ENCODE data around the gene SMARCA4.
A peak's percentile ranks its signal among the peaks of the same experiment; 100 is the strongest.

SMARCA4 gene

DNA sequence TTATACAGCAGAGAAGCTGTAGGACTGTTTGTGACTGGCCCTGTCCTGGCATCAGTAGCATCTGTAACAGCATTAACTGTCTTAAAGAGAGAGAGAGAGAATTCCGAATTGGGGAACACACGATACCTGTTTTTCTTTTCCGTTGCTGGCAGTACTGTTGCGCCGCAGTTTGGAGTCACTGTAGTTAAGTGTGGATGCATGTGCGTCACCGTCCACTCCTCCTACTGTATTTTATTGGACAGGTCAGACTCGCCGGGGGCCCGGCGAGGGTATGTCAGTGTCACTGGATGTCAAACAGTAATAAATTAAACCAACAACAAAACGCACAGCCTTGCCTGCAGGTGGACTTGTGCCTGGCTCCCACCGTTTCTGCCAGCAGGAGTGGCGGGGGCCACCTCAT lies 101.1 kb downstream of the SMARCA4 start:
- Histone ChIP-seq H3K23ac (ENCODE audit: low read length) (no peak overlapping the region), H3K36me3 (ENCODE audit: control insufficient read depth, insufficient read depth, low read length) (peaks cover 22% of the 10 kb centered on the region), H3K79me1 (ENCODE audit: low read length) (no peaks in the 10 kb centered on the region), H3K27me3 (ENCODE audit: insufficient read depth, low read length, poor library complexity) (no peaks in the 10 kb centered on the region), H3K4ac (ENCODE audit: low read depth, low read length) (no peak overlapping the region), H2AK5ac (ENCODE audit: low read length) (no peak overlapping the region), H3K56ac (ENCODE audit: low read length) (no peak overlapping the region), H3K4me1 (ENCODE audit: control insufficient read depth, low read depth, low read length) (no peaks in the 10 kb centered on the region), H3K4me2 (ENCODE audit: low read length) (no peak overlapping the region), H4K8ac (ENCODE audit: low read depth, low read length) (no peak overlapping the region), H2BK5ac (ENCODE audit: low read length) (no peak overlapping the region), H3K79me2 (ENCODE audit: control insufficient read depth, insufficient read depth, low read length) (no peaks in the 10 kb centered on the region), H3K27ac (ENCODE audit: low read depth, low read length) (no peak overlapping the region), H4K5ac (ENCODE audit: low read length) (no peak overlapping the region), H3K18ac (ENCODE audit: low read length) (no peak overlapping the region), H3K4me3 (ENCODE audit: low read length) (no peak overlapping the region), H2BK15ac (replicated peaks; ENCODE audit: low read depth) (no peak overlapping the region), H3K9ac (ENCODE audit: low read length) (no peak overlapping the region), H2BK120ac (ENCODE audit: low read depth, low read length) (no peak overlapping the region)
- no peak for DNase-seq
- no CpG with 5 or more reads among the region's 14 CpGs for WGBS (ENCODE audit: extremely low coverage, insufficient coverage, low lambda C conversion rate)

DNA sequence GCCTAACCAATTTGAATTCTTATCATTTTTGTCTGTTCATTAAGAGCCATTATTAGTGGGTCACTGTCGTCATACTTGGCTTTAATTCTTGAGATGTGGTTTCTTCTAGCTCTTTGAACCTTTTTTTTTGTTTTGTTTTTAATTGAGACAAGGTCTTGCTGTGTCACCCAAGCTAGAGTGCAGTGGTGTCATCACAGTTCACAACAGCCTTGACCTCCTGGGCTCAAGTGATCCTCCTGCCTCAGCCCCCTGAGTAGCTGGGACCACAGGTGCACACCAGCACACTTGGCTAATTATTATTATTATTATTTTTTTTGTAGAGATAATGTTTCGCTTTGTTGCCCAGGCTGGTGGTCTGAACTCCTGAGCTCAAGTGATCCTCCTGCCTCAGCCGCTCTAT lies 102.6 kb downstream of the SMARCA4 start:
- no peak overlapping the region for H3K4me3 ChIP-seq (ENCODE audit: low read length)
- H3K79me2 ChIP-seq (ENCODE audit: control insufficient read depth, insufficient read depth, low read length), result no peaks in the 10 kb centered on the region
- H3K79me1 ChIP-seq (ENCODE audit: low read length), result no peaks in the 10 kb centered on the region
- H2BK15ac ChIP-seq (replicated peaks; ENCODE audit: low read depth), result no peak overlapping the region
- WGBS (ENCODE audit: extremely low coverage, insufficient coverage, low lambda C conversion rate), result no CpG with 5 or more reads among the region's 3 CpGs
- no peaks in the 10 kb centered on the region for H3K4me1 ChIP-seq (ENCODE audit: control insufficient read depth, low read depth, low read length)
- H3K27me3 ChIP-seq (ENCODE audit: insufficient read depth, low read length, poor library complexity), result no peaks in the 10 kb centered on the region
- no peak overlapping the region for H2AK5ac ChIP-seq (ENCODE audit: low read length)
- no peak overlapping the region for H3K18ac ChIP-seq (ENCODE audit: low read length)
- H3K4me2 ChIP-seq (ENCODE audit: low read length), result no peak overlapping the region
- no peak overlapping the region for H2BK5ac ChIP-seq (ENCODE audit: low read length)
- no peak overlapping the region for H3K27ac ChIP-seq (ENCODE audit: low read depth, low read length)
- no peak overlapping the region for H4K8ac ChIP-seq (ENCODE audit: low read depth, low read length)
- no peak overlapping the region for H3K56ac ChIP-seq (ENCODE audit: low read length)
- no peak overlapping the region for H4K5ac ChIP-seq (ENCODE audit: low read length)
- H3K9ac ChIP-seq (ENCODE audit: low read length), result no peak overlapping the region
- no peak for DNase-seq
- H2BK120ac ChIP-seq (ENCODE audit: low read depth, low read length), result no peak overlapping the region
- peaks cover 19% of the 10 kb centered on the region for H3K36me3 ChIP-seq (ENCODE audit: control insufficient read depth, insufficient read depth, low read length)
- no peak overlapping the region for H3K23ac ChIP-seq (ENCODE audit: low read length)
- no peak overlapping the region for H3K4ac ChIP-seq (ENCODE audit: low read depth, low read length)

DNA sequence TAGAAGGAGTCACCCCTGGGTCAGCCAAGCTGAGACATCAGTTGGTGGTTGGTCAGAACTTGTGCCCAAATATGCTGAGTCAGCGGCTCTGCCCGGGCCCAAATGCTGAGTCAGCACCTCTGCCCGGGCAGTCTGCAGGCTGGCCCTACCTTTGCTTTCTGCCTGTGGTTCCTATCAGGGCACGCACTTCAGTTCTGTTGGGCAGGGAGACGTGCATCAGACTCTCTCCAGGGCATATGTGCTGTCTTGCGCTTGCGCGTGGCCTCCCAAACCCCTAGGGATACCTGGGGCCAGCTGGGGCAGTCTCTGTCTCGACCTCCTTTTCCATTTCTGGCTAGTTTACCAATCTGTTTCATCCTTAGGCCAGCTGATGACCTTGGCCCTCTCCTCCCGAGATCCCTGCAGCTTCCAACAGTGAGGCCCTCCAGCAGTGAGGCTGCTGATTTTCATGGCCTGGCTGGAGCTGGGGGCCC lies 104.0 kb downstream of the SMARCA4 start:
- Histone ChIP-seq H3K27ac (ENCODE audit: low read depth, low read length) (no peak overlapping the region), H2BK5ac (ENCODE audit: low read length) (no peak overlapping the region), H3K4me3 (ENCODE audit: low read length) (no peak overlapping the region), H3K79me1 (ENCODE audit: low read length) (no peaks in the 10 kb centered on the region), H3K9ac (ENCODE audit: low read length) (no peak overlapping the region), H3K4ac (ENCODE audit: low read depth, low read length) (no peak overlapping the region), H3K27me3 (ENCODE audit: insufficient read depth, low read length, poor library complexity) (no peaks in the 10 kb centered on the region), H3K18ac (ENCODE audit: low read length) (no peak overlapping the region), H3K36me3 (ENCODE audit: control insufficient read depth, insufficient read depth, low read length) (peaks cover 14% of the 10 kb centered on the region), H4K8ac (ENCODE audit: low read depth, low read length) (no peak overlapping the region), H3K56ac (ENCODE audit: low read length) (no peak overlapping the region), H2AK5ac (ENCODE audit: low read length) (no peak overlapping the region), H3K4me2 (ENCODE audit: low read length) (no peak overlapping the region), H4K5ac (ENCODE audit: low read length) (no peak overlapping the region), H2BK15ac (replicated peaks; ENCODE audit: low read depth) (no peak overlapping the region), H3K4me1 (ENCODE audit: control insufficient read depth, low read depth, low read length) (no peaks in the 10 kb centered on the region), H2BK120ac (ENCODE audit: low read depth, low read length) (no peak overlapping the region), H3K23ac (ENCODE audit: low read length) (no peak overlapping the region), H3K79me2 (ENCODE audit: control insufficient read depth, insufficient read depth, low read length) (no peaks in the 10 kb centered on the region)
- DNase-seq, result no peak
- WGBS (ENCODE audit: extremely low coverage, insufficient coverage, low lambda C conversion rate), result no CpG with 5 or more reads among the region's 10 CpGs

DNA sequence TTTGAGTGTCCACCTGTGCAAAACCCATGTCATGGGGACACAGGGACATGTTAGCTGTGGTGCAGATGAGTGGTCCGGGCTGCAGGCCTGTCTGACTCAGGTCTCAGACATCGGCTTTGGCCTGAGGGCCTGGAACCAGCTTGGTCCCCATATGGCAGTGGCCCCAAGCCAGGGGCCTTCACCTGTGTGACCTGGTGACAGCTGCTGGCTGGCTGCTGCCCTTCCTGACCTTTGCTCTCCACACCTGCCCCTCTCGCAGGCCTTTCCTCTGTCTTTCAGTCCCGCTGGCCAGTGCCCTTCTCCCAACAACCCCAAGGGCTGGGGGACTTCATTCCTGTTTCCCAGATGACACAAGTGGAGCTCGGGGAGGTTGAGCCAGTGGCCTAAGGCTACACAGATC lies 105.5 kb downstream of the SMARCA4 start:
- Histone ChIP-seq H3K36me3 (ENCODE audit: control insufficient read depth, insufficient read depth, low read length) (peaks cover 5% of the 10 kb centered on the region), H3K27ac (ENCODE audit: low read depth, low read length) (no peak overlapping the region), H3K4me3 (ENCODE audit: low read length) (no peak overlapping the region), H2BK5ac (ENCODE audit: low read length) (no peak overlapping the region), H2BK15ac (replicated peaks; ENCODE audit: low read depth) (no peak overlapping the region), H2AK5ac (ENCODE audit: low read length) (no peak overlapping the region), H3K9ac (ENCODE audit: low read length) (no peak overlapping the region), H4K5ac (ENCODE audit: low read length) (no peak overlapping the region), H2BK120ac (ENCODE audit: low read depth, low read length) (no peak overlapping the region), H3K79me2 (ENCODE audit: control insufficient read depth, insufficient read depth, low read length) (no peaks in the 10 kb centered on the region), H3K23ac (ENCODE audit: low read length) (no peak overlapping the region), H4K8ac (ENCODE audit: low read depth, low read length) (no peak overlapping the region), H3K4me2 (ENCODE audit: low read length) (no peak overlapping the region), H3K4me1 (ENCODE audit: control insufficient read depth, low read depth, low read length) (no peaks in the 10 kb centered on the region), H3K56ac (ENCODE audit: low read length) (no peak overlapping the region), H3K79me1 (ENCODE audit: low read length) (no peaks in the 10 kb centered on the region), H3K18ac (ENCODE audit: low read length) (no peak overlapping the region), H3K4ac (ENCODE audit: low read depth, low read length) (no peak overlapping the region), H3K27me3 (ENCODE audit: insufficient read depth, low read length, poor library complexity) (no peaks in the 10 kb centered on the region)
- no peak for DNase-seq
- no CpG with 5 or more reads among the region's 5 CpGs for WGBS (ENCODE audit: extremely low coverage, insufficient coverage, low lambda C conversion rate)

DNA sequence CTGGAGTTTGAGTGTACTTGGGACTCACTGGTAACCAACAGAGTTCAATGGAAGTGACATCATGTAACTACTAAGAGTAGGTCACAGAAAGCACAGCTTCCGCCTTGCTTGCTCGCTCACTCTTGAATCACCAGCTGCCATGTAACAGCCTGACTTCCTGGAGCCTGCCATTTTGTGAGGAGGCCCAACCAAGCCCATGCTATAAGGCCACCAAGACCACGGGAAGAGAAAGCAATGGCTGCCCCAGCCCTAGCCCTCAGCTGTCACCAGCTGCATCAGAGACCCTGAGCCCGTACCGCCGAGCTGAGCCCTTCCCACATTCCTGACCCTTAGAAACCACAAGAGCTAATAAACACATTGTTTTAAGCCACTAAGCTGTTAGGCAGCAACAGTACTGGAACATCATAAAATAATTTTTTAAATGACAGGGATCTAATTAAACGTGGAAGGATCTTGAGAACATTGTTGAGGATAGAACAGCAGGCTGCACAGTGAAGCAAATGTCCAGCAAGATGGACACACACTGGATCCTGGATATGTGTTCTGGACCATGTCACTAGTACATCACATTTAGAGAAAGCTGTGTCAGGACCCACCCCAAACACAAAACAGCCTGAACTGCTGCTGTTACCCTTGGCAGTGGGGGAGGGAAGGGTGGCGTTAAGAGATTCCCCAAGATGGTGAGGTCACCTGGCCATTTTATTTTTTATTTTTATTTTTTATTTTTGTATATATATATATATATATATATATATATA lies 106.7 kb downstream of the SMARCA4 start:
- H3K18ac ChIP-seq (ENCODE audit: low read length), result no peak overlapping the region
- H3K79me1 ChIP-seq (ENCODE audit: low read length), result no peaks in the 10 kb centered on the region
- H3K56ac ChIP-seq (ENCODE audit: low read length), result no peak overlapping the region
- no peak overlapping the region for H3K4me2 ChIP-seq (ENCODE audit: low read length)
- DNase-seq, result no peak
- H3K4me3 ChIP-seq (ENCODE audit: low read length), result no peak overlapping the region
- no peak overlapping the region for H2BK15ac ChIP-seq (replicated peaks; ENCODE audit: low read depth)
- H3K4me1 ChIP-seq (ENCODE audit: control insufficient read depth, low read depth, low read length), result no peaks in the 10 kb centered on the region
- peaks cover 1% of the 10 kb centered on the region for H3K36me3 ChIP-seq (ENCODE audit: control insufficient read depth, insufficient read depth, low read length)
- no peaks in the 10 kb centered on the region for H3K27me3 ChIP-seq (ENCODE audit: insufficient read depth, low read length, poor library complexity)
- WGBS (ENCODE audit: extremely low coverage, insufficient coverage, low lambda C conversion rate), result no CpG with 5 or more reads among the region's 8 CpGs
- no peak overlapping the region for H4K8ac ChIP-seq (ENCODE audit: low read depth, low read length)
- no peak overlapping the region for H2AK5ac ChIP-seq (ENCODE audit: low read length)
- no peak overlapping the region for H2BK5ac ChIP-seq (ENCODE audit: low read length)
- no peak overlapping the region for H3K27ac ChIP-seq (ENCODE audit: low read depth, low read length)
- H3K23ac ChIP-seq (ENCODE audit: low read length), result no peak overlapping the region
- no peak overlapping the region for H4K5ac ChIP-seq (ENCODE audit: low read length)
- H3K79me2 ChIP-seq (ENCODE audit: control insufficient read depth, insufficient read depth, low read length), result no peaks in the 10 kb centered on the region
- no peak overlapping the region for H3K9ac ChIP-seq (ENCODE audit: low read length)
- no peak overlapping the region for H2BK120ac ChIP-seq (ENCODE audit: low read depth, low read length)
- H3K4ac ChIP-seq (ENCODE audit: low read depth, low read length), result no peak overlapping the region

DNA sequence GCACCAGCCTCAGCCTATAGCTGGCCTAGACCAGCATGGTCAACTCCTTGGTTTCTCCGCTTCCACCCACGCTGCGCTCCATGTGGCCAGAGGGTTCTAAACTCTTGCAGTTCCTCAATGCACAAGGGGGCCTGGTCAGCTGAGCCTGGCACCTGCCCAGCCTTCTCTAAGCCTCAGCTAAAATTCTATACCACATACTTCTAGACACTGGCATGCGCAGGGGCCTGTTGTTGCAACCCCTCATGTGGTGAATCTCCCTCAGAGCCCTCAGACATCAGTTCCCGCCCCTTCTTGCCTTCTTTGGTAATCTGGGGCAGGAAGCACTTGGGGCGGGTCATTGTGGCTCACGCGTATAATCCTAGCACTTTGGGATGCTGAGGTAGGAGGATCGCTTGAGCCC lies 108.7 kb downstream of the SMARCA4 start:
- no peaks in the 10 kb centered on the region for H3K79me1 ChIP-seq (ENCODE audit: low read length)
- H2BK5ac ChIP-seq (ENCODE audit: low read length), result no peak overlapping the region
- no peak overlapping the region for H3K4me3 ChIP-seq (ENCODE audit: low read length)
- peak; percentile 48 for DNase-seq
- no peak overlapping the region for H3K18ac ChIP-seq (ENCODE audit: low read length)
- H4K5ac ChIP-seq (ENCODE audit: low read length), result no peak overlapping the region
- no peak overlapping the region for H3K9ac ChIP-seq (ENCODE audit: low read length)
- H3K36me3 ChIP-seq (ENCODE audit: control insufficient read depth, insufficient read depth, low read length), result peaks cover 1% of the 10 kb centered on the region
- H3K79me2 ChIP-seq (ENCODE audit: control insufficient read depth, insufficient read depth, low read length), result no peaks in the 10 kb centered on the region
- no peaks in the 10 kb centered on the region for H3K27me3 ChIP-seq (ENCODE audit: insufficient read depth, low read length, poor library complexity)
- no peak overlapping the region for H2AK5ac ChIP-seq (ENCODE audit: low read length)
- H3K27ac ChIP-seq (ENCODE audit: low read depth, low read length), result no peak overlapping the region
- H3K4me1 ChIP-seq (ENCODE audit: control insufficient read depth, low read depth, low read length), result no peaks in the 10 kb centered on the region
- H2BK15ac ChIP-seq (replicated peaks; ENCODE audit: low read depth), result no peak overlapping the region
- no peak overlapping the region for H3K4ac ChIP-seq (ENCODE audit: low read depth, low read length)
- no peak overlapping the region for H2BK120ac ChIP-seq (ENCODE audit: low read depth, low read length)
- H3K56ac ChIP-seq (ENCODE audit: low read length), result no peak overlapping the region
- no peak overlapping the region for H4K8ac ChIP-seq (ENCODE audit: low read depth, low read length)
- H3K23ac ChIP-seq (ENCODE audit: low read length), result no peak overlapping the region
- H3K4me2 ChIP-seq (ENCODE audit: low read length), result no peak overlapping the region
- no CpG with 5 or more reads among the region's 9 CpGs for WGBS (ENCODE audit: extremely low coverage, insufficient coverage, low lambda C conversion rate)
